Ascending aorta (tissue), 2 donors: Measurements from ENCODE around the gene DOCK9. TPM values are rescaled to one million over a fixed set of nuclear protein-coding genes. Genes with fewer than 3 reads are reported as not detected.
A peak's percentile ranks its signal among the peaks of the same experiment; 100 is the strongest.

Experiments used
- DNase-seq, 2 donors: peaks; one replicate each; pipeline ENCODE4 v3.0.0-alpha.2; 2019; ENCODE audit warnings: low spot score in 2 of 2
- H3K27ac ChIP-seq, 2 donors: fragments of 200-600 bp; sonication (generic); one replicate each; pipeline ENCODE4 v1.5.1; 2016 to 2017; ENCODE audit warnings: mild to moderate bottlenecking in 1 of 2
- H3K27me3 ChIP-seq: fragments of 200-600 bp; sonication (generic); one replicate; pipeline ENCODE4 v1.5.1; 2017
- H3K36me3 ChIP-seq, 2 donors: fragments of 200-600 bp; sonication (generic); one replicate each; pipeline ENCODE4 v1.5.1; 2016
- H3K4me1 ChIP-seq, 2 donors: fragments of 200-600 bp; sonication (generic); one replicate each; pipeline ENCODE4 v1.5.1; 2016 to 2017; ENCODE audit warnings: mild to moderate bottlenecking in 1 of 2
- H3K4me3 ChIP-seq, 2 donors: fragments of 200-600 bp; sonication (generic); one replicate each; pipeline ENCODE4 v1.5.1; 2016 to 2017; ENCODE audit warnings: mild to moderate bottlenecking in 1 of 2
- H3K9me3 ChIP-seq, 2 donors: fragments of 200-600 bp; sonication (generic); one replicate each; pipeline ENCODE4 v1.5.1; 2016
- intact Hi-C: fragments of 100-400 bp; cut with DNase I; formaldehyde crosslinking; loops from one replicate; pipeline ENCODE4 v1.15.1; 2023
- total RNA-seq: library from RNA; depleted of rRNA; stranded (reverse); fragments of >200 nt; gene quantifications from one replicate; pipeline ENCODE4 v1.1.0, GENCODE V29; 2016
- TF ChIP-seq, protein P1 (sequence below), 3 experiments: fragments of 200-600 bp in 2 of 3; fragments of 450-650 bp in 1 of 3; sonication (generic) in 2 of 3; IDR thresholded peaks; one replicate each; pipeline ENCODE4 v1.5.1; 2016 to 2019; ENCODE audit warnings: antibody characterized with exemption in 3 of 3, mild to moderate bottlenecking in 1 of 3, moderate library complexity in 1 of 3

Gene DOCK9
- total RNA-seq, 1 donor from 2014 or later: 88.2 TPM

DNA sequence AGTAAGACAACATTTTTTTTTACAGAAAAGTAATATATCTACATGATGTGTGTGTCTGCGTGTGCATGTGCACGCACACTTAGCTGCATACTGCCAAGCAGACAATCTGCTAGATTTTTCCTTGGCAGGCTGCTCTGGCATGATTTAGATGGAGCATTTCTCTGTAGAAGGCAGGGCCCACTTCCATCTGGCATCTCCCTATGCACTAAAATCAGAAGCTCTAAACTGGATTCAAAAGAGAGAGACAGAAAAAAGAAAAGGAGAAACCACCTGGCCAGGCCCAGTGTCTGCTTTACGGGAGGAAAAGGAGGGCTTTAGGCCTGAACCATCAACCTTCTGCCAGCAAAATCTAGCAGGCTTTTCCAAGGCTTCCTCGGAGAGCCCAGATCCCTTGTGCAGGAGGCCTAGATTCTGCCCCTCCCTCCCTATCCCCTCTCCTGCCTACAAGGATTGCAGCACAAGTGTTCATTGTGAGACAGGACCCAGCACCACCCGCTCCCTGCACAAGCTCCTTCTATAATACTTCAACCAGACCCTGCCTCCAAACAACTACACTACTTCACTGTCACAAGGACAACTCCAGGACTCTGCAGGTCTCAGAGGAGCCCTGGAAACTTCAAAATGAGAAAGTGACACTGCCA, 99.3 kb downstream of the DOCK9 start:
- DNase-seq: no peak
- TF ChIP-seq, protein P1, sequence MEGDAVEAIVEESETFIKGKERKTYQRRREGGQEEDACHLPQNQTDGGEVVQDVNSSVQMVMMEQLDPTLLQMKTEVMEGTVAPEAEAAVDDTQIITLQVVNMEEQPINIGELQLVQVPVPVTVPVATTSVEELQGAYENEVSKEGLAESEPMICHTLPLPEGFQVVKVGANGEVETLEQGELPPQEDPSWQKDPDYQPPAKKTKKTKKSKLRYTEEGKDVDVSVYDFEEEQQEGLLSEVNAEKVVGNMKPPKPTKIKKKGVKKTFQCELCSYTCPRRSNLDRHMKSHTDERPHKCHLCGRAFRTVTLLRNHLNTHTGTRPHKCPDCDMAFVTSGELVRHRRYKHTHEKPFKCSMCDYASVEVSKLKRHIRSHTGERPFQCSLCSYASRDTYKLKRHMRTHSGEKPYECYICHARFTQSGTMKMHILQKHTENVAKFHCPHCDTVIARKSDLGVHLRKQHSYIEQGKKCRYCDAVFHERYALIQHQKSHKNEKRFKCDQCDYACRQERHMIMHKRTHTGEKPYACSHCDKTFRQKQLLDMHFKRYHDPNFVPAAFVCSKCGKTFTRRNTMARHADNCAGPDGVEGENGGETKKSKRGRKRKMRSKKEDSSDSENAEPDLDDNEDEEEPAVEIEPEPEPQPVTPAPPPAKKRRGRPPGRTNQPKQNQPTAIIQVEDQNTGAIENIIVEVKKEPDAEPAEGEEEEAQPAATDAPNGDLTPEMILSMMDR (IDR thresholded peaks at IDR 0.05): no peak
- peaks cover 39 to 55% of the 10 kb centered on the region in 2 donors for H3K36me3 ChIP-seq
- no peaks in the 10 kb centered on the region for H3K27me3 ChIP-seq
- H3K9me3 ChIP-seq: no peaks in the 10 kb centered on the region
- no peaks in the 10 kb centered on the region for H3K4me1 ChIP-seq
- peak overlapping the region in 1 of 2 donors; percentile 14 for H3K27ac ChIP-seq
- intact Hi-C loops: no loop called here
- no peak overlapping the region for H3K4me3 ChIP-seq

DNA sequence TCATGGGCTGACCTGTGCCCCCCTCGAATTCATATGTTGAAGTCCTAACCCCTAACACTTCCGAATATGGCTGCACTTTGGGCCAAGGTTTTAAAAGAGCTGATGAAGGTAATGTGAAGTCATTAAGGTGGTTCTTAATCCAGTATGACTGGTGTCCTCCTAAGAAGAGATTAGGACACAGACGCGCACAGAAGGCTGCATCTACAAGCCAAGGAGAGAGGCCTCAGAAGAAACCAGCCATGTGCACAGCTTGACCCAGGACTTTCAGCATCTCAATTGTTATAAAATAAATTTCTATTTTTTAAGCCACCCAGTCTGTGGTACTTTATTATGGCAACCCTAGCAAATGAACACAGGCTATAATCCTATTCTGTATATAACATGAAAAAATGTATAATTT, 99.9 kb downstream of the DOCK9 start:
- peaks cover 36 to 55% of the 10 kb centered on the region in 2 donors for H3K36me3 ChIP-seq
- H3K27ac ChIP-seq: no peak overlapping the region
- no peak for DNase-seq
- H3K27me3 ChIP-seq: no peaks in the 10 kb centered on the region
- TF ChIP-seq, protein P1 (IDR thresholded peaks at IDR 0.05): no peak
- intact Hi-C loops: no loop called here
- H3K4me1 ChIP-seq: no peaks in the 10 kb centered on the region
- H3K4me3 ChIP-seq: no peak overlapping the region
- no peaks in the 10 kb centered on the region for H3K9me3 ChIP-seq

DNA sequence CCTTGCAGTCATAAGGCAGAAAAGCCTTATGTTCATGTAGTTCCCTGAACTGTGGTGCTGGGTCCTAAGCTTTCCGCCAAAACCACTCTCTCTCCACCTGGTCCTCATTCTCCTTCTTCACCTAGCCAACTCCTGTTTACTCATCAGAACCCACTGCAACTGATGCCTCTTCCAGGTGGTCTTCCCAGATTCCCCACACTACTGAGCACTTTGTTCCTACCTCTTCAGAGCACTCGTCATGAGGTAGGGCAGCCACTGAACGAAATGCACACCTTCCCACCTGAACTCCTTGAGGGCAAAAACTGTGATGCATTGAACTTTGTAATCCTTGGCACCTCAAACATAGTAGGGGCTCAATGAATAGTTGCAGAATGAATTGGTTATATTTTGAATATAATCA, 100.4 kb downstream of the DOCK9 start:
- TF ChIP-seq, protein P1 (IDR thresholded peaks at IDR 0.05): no peak
- H3K4me3 ChIP-seq: no peak overlapping the region
- H3K36me3 ChIP-seq: peaks cover 32 to 55% of the 10 kb centered on the region in 2 donors
- no peaks in the 10 kb centered on the region for H3K4me1 ChIP-seq
- no peaks in the 10 kb centered on the region for H3K27me3 ChIP-seq
- no peaks in the 10 kb centered on the region for H3K9me3 ChIP-seq
- H3K27ac ChIP-seq: no peak overlapping the region
- DNase-seq: no peak
- intact Hi-C loops: no loop called here

DNA sequence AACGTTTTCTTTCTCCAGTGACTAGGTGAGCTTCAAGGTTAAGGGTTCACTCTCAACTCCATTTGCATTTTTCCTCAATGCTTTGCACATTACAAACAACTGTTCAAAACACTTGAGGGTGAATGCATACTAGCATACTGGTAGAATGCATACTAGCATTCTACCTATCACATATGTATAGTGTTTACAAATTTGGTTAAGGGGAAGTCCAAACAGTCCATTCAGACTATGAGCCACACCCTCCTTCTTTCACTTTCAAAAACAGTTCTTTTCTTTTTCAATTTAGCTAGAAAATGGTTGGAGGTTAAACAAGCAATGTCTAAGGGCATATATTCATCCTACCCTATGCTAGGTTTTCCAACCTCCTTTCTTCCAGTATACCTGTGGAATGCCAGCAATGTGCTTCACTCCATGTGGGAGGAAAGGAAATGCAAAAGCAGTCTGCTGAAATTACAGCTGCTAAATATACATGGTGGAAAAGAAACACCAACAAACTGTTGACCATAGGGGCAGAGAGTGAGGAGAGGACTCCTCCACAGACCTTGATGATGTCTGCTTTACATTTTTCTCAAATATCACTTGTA, 102.6 kb downstream of the DOCK9 start:
- H3K4me1 ChIP-seq: no peaks in the 10 kb centered on the region
- TF ChIP-seq, protein P1 (IDR thresholded peaks at IDR 0.05): no peak
- H3K27ac ChIP-seq: no peak overlapping the region
- no peak overlapping the region for H3K4me3 ChIP-seq
- H3K27me3 ChIP-seq: no peaks in the 10 kb centered on the region
- H3K36me3 ChIP-seq: peaks cover 15 to 42% of the 10 kb centered on the region in 2 donors
- no peaks in the 10 kb centered on the region for H3K9me3 ChIP-seq
- intact Hi-C loops: no loop called here
- no peak for DNase-seq

DNA sequence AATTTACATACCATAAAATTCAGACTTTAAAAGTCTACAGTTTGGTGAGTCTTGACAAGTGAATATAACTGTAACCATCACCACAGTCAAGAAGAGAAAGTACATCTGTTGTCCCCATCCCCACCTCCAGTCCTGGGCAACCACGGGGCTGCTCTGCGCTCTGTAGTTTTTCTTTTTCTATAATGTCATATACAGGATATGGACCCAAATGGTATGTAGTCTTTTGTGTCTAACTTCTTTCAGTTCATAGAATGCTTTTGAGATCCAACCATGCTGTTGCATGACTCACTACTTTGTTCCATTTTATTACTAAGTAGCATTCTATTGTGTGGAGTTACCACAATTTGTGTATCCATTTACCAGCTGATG, 103.9 kb downstream of the DOCK9 start:
- no peaks in the 10 kb centered on the region for H3K27me3 ChIP-seq
- H3K4me3 ChIP-seq: no peak overlapping the region
- no peaks in the 10 kb centered on the region for H3K9me3 ChIP-seq
- intact Hi-C loops: no loop called here
- no peak for DNase-seq
- H3K4me1 ChIP-seq: no peaks in the 10 kb centered on the region
- TF ChIP-seq, protein P1 (IDR thresholded peaks at IDR 0.05): no peak
- no peak overlapping the region for H3K27ac ChIP-seq
- peaks cover 8 to 39% of the 10 kb centered on the region in 2 donors for H3K36me3 ChIP-seq
